KBM-7 (cell line): ENCODE measurements around the gene AOC1.

Experiments used
- DNase-seq: peaks from one replicate; pipeline ENCODE4 v3.0.0-alpha.2; 2015
- in situ Hi-C: fragments of 300-500 bp; cut with MboI; formaldehyde crosslinking; loops from 2 replicates; pipeline ENCODE4 v1.14.3; 2020; ENCODE audit warnings: low sequenced_read_pairs, low pct_unique_long_range_greater_than_20kb, mixed read lengths

Gene AOC1

GRCh38 chr7:150830937-150831336, 21.4 kb upstream of the AOC1 start:
- no peak for DNase-seq
- in situ Hi-C loops = no loop called here

- in situ Hi-C loops = no loop called here
Observed at GRCh38 chr7:150831851-150832250, 20.5 kb upstream of the AOC1 start.

GRCh38 chr7:150835019-150835418, 17.3 kb upstream of the AOC1 start:
- in situ Hi-C loops = no loop called here
- DNase-seq = no peak

More at GRCh38 chr7:150831851-150832250, 20.5 kb upstream of the AOC1 start:
- DNase-seq = no peak

GRCh38 chr7:150835702-150836280, 16.5 kb upstream of the AOC1 start:
- in situ Hi-C loops = no loop called here

GRCh38 chr7:150838965-150839650, 13.2 kb upstream of the AOC1 start:
- no peak for DNase-seq
- in situ Hi-C loops = no loop called here

More at GRCh38 chr7:150835702-150836280, 16.5 kb upstream of the AOC1 start:
- DNase-seq = no peak

GRCh38 chr7:150842018-150842417, 10.3 kb upstream of the AOC1 start:
- in situ Hi-C loops = no loop called here
- no peak for DNase-seq

GRCh38 chr7:150842716-150843115, 9.6 kb upstream of the AOC1 start:
- no peak for DNase-seq
- in situ Hi-C loops = no loop called here

- in situ Hi-C loops = no loop called here
- peak; percentile 3 for DNase-seq
Observed at GRCh38 chr7:150845421-150845861, 6.9 kb upstream of the AOC1 start.

- in situ Hi-C loops = no loop called here
- DNase-seq = no peak
Observed at GRCh38 chr7:150846291-150847115, 5.8 kb upstream of the AOC1 start.

GRCh38 chr7:150847536-150847935, 4.8 kb upstream of the AOC1 start:
- no peak for DNase-seq
- in situ Hi-C loops = no loop called here

- DNase-seq = no peak
- in situ Hi-C loops = no loop called here
Observed at GRCh38 chr7:150848111-150848510, 4.2 kb upstream of the AOC1 start.

- in situ Hi-C loops = no loop called here
- DNase-seq = no peak
Observed at GRCh38 chr7:150848561-150849115, 3.7 kb upstream of the AOC1 start.

- no peak for DNase-seq
- in situ Hi-C loops = no loop called here
Observed at GRCh38 chr7:150849204-150849775, 3.0 kb upstream of the AOC1 start.

- in situ Hi-C loops = no loop called here
- DNase-seq = no peak
Observed at GRCh38 chr7:150850273-150850672, 2.0 kb upstream of the AOC1 start.

GRCh38 chr7:150851492-150852370, 586 bp upstream of the AOC1 start:
- DNase-seq = no peak
- in situ Hi-C loops = no loop called here

GRCh38 chr7:150854066-150855000, 2.0 kb downstream of the AOC1 start:
- in situ Hi-C loops = no loop called here
- DNase-seq = no peak

GRCh38 chr7:150855046-150855445, 2.7 kb downstream of the AOC1 start:
- DNase-seq = no peak
- in situ Hi-C loops = no loop called here
